Measurements from ENCODE around the gene ZBTB14. TPM values are rescaled to one million over a fixed set of nuclear protein-coding genes. Genes with fewer than 3 reads are reported as not detected.

The ZBTB14 gene
- total and polyA plus RNA-seq, 4 donors, result 2.2 to 6.9 (median 4.4) TPM

DNA sequence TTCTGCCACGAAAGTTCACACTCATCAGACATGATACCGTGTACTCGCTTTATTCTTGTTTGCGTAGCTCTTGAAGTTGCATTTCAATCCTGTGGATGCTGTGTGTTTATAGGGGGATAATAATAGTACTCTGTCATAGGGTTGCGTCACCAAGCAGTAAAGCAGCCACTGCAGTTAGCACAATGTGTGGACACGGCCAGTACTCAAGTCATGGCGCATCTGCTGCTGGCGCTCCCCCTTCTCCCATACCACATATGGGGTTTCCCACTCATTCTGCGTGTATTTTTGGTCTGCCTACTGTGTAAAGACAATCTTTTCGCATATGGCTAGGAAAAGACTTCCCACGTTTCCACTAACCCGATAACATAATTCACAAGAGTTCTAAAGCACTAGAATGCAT, 2.1 kb upstream of the ZBTB14 start:
- no peak overlapping the region for H3K4me3 ChIP-seq (ENCODE audit: low read depth in 1 of 3, low read length in 3 of 3)
- H3K27me3 ChIP-seq (ENCODE audit: control insufficient read depth in 4 of 4, insufficient read depth in 4 of 4, low read length in 3 of 4), result no peaks in the 10 kb centered on the region
- no peak for DNase-seq (ENCODE audit: low spot score)
- H3K9me3 ChIP-seq (ENCODE audit: control insufficient read depth in 4 of 4, low read length in 3 of 4), result no peaks in the 10 kb centered on the region
- WGBS, result 95% methylated on average over 12 of the region's 12 CpGs
- no peak overlapping the region for H3K27ac ChIP-seq (ENCODE audit: low read depth in 1 of 2, low read length in 2 of 2)
- no peak overlapping the region for H3K9ac ChIP-seq (ENCODE audit: low read depth in 1 of 2, low read length in 2 of 2)
- TF ChIP-seq JUND (IDR thresholded peaks at IDR 0.05), result no peak
- TF ChIP-seq YY1 (IDR thresholded peaks at IDR 0.05), result no peak
- no peak for TF ChIP-seq CTCF (IDR thresholded peaks at IDR 0.05; ENCODE audit: low read depth, low read length, missing input control)
- no peak for TF ChIP-seq EGR1 (IDR thresholded peaks at IDR 0.05; ENCODE audit: low read depth in 2 of 2)
- TF ChIP-seq RAD21 (IDR thresholded peaks at IDR 0.05), result no peak
- no peak for TF ChIP-seq HNF4G (IDR thresholded peaks at IDR 0.05)
- TF ChIP-seq, protein P1, sequence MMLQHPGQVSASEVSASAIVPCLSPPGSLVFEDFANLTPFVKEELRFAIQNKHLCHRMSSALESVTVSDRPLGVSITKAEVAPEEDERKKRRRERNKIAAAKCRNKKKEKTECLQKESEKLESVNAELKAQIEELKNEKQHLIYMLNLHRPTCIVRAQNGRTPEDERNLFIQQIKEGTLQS (IDR thresholded peaks at IDR 0.05), result no peak
- TF ChIP-seq NR2F2 (IDR thresholded peaks at IDR 0.05), result no peak
- TF ChIP-seq FOXA1 (IDR thresholded peaks at IDR 0.05), result no peak
- TF ChIP-seq HNF4A (conservative IDR thresholded peaks at IDR 0.05), result no peak
- no peak for TF ChIP-seq RXRA (IDR thresholded peaks at IDR 0.05)
- TF ChIP-seq GABPA (IDR thresholded peaks at IDR 0.05 in 1 of 2, conservative IDR thresholded peaks at IDR 0.05 in 1 of 2), result no peak
- no peak for TF ChIP-seq REST (IDR thresholded peaks at IDR 0.05)
- TF ChIP-seq, protein P2, sequence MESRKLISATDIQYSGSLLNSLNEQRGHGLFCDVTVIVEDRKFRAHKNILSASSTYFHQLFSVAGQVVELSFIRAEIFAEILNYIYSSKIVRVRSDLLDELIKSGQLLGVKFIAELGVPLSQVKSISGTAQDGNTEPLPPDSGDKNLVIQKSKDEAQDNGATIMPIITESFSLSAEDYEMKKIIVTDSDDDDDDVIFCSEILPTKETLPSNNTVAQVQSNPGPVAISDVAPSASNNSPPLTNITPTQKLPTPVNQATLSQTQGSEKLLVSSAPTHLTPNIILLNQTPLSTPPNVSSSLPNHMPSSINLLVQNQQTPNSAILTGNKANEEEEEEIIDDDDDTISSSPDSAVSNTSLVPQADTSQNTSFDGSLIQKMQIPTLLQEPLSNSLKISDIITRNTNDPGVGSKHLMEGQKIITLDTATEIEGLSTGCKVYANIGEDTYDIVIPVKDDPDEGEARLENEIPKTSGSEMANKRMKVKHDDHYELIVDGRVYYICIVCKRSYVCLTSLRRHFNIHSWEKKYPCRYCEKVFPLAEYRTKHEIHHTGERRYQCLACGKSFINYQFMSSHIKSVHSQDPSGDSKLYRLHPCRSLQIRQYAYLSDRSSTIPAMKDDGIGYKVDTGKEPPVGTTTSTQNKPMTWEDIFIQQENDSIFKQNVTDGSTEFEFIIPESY (IDR thresholded peaks at IDR 0.05), result no peak
- no peak for TF ChIP-seq TAF1 (conservative IDR thresholded peaks at IDR 0.05)
- no peak for TF ChIP-seq SP1 (IDR thresholded peaks at IDR 0.05)
- TF ChIP-seq, protein P3, sequence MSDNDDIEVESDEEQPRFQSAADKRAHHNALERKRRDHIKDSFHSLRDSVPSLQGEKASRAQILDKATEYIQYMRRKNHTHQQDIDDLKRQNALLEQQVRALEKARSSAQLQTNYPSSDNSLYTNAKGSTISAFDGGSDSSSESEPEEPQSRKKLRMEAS (IDR thresholded peaks at IDR 0.05), result no peak
- TF ChIP-seq FOXA2 (IDR thresholded peaks at IDR 0.05), result no peak
- peaks cover 2 to 15% (median 7%) of the 10 kb centered on the region in 4 donors for H3K4me1 ChIP-seq (ENCODE audit: control insufficient read depth in 4 of 4, insufficient read depth in 4 of 4, low read length in 3 of 4)
- peaks cover 0 to 1% (median 0%) of the 10 kb centered on the region in 4 donors for H3K36me3 ChIP-seq (ENCODE audit: control insufficient read depth in 4 of 4, insufficient read depth in 3 of 4, low read depth in 1 of 4, low read length in 3 of 4)
